NCI-H345 (cell line): ENCODE results near the gene KSR1.

Experiments used
- DNase-seq: peaks from one replicate; lab custom pipeline; 2025; lab: John Stamatoyannopoulos, UW

Gene KSR1

DNA sequence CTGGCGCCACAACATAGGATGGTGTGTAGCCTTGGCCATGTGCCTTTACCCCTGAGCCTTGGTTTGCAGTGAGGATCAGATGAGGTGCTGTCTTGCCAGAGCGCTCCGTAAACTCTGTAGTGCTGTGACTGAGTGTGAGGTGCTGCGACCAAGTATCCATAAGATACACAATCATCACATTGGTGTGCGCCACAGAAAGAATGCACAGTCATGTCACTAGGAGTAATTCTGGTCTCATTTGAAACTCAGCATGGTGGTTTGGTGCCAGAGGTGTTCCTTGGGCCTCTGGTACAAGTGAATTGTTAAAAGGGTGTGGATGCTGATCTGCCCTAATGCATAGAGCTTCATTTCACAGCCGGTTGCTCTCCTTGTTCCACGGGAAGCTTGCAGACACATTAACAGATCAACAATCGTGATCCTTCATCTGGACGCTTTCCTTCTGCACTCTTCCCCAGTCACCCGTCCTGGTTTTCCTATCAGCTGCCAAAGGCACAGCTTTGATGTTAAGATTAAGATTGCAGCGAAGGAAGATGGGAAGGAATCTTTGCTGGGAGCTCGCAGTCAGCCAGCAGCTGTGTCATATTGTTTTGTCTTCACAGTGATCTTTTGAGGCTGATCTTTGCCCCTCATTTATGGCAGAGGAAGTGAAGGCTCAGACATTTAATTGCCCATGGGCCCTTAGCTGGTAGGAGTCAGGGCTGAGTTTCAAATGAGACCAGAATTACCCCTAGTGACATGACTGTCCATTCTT is 79.1 kb downstream of the KSR1 start:
- DNase-seq, result no peak

DNA sequence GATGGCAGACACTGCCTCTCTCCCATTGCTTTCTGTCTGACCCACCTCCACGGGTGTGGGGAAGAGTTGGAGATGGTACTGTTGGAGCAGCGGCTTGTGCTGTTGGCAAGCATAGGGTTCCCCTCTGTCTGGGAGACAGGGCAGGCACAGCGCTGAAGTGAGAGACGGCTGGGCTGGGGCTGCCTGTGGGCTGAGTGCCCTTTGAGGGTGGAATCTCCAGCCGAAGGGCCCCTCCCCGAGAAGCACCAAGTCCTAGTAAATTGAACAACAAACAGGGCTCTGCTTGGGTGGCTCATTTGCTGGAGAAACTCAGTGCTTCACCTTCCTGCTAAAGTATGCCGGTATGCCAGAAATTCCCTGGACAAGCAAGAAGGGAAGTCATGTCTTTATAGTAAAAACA is 79.7 kb downstream of the KSR1 start:
- DNase-seq, result no peak

- no peak for DNase-seq
These were observed 80.5 kb downstream of the KSR1 start for GRCh38 chr17:27536781-27537180.

GRCh38 chr17:27538156-27538955 is 82.1 kb downstream of the KSR1 start:
- no peak for DNase-seq

- no peak for DNase-seq
These were observed 82.9 kb downstream of the KSR1 start for GRCh38 chr17:27539152-27539551.

DNA sequence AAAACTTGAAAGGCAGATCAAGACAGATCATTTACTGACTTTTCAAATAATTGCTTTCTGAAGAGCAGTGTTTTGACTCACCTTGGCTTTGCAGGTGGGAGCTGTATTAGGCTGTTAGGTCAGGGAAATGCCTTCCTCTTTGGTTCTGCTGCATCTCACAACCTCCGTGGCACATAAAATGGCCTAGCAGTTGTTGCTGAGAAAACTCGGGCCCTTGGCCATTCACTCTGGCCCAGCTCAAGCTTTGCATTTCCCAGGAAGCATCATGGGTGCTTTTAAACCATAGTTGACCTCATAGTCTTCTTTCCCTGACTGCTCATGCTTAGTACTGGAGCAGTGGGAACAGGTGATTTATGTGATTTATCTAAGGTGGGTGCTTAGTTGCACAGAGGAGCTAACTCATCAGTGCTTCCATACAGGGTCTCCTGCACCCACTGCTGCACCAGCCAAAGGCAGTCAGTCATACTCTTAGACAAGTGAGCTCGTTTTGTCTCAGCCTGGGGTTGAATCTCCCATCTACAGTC is 83.6 kb downstream of the KSR1 start:
- DNase-seq, result no peak

GRCh38 chr17:27540318-27541101 is 84.3 kb downstream of the KSR1 start:
- DNase-seq, result no peak

DNA sequence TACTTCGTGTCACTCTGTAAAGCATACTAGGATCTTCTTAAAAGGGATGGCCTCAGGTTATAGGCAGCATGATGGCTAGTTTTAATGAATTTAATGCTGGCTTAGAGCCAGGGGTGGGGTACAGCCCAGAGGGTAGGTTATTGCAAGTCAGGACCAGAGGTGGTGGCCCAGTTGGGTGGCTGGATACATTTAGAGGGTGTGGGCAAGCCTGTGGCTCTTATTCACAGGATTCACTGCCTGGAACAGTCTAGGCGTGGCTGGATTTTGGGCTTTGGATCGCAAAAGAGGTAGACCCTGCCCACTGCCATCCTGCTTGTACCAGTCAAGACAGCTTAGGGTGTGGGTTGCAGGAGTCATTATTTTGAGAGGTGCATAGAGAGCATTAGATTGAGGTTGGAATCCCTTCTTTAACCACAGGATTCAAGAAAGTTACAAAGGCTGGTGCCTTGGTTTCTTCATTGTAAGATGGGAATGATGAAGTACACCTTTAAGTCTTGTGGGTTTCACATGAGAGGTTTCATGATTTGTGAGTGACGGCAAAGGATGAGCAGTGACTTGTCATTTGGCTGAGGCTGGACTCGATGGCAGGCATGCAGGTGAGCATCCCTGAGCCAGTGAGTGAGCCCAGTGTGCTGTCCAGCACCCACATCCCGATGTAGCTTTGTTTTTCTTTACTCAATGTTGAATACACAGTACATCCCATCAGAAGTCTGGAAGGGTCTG is 85.2 kb downstream of the KSR1 start:
- no peak for DNase-seq

- DNase-seq, result no peak
These were observed 86.7 kb downstream of the KSR1 start for GRCh38 chr17:27542841-27543463.

DNA sequence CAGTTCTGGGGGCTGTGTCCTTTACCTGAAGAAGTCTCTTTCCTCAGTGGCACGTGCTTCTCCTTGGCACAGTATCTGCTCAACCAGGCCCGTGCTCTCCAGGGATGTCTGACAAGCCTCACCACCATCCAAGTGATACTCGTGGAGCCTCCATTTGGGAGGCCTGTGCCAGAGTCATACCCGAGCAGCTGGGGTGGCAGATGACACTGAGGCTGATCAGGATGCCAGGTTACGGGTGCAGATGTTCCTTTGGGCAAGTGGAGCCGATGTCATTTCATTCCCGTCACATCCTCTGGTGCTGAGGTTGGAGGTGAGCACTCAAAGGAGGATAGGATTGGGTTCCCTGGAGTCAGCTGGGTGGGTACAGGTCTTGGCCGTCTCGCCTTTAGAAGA is 87.2 kb downstream of the KSR1 start:
- DNase-seq, result no peak

GRCh38 chr17:27543958-27544349 is 87.7 kb downstream of the KSR1 start:
- DNase-seq, result no peak

- no peak for DNase-seq
These were observed 88.3 kb downstream of the KSR1 start for GRCh38 chr17:27544350-27545131.

GRCh38 chr17:27545562-27546229 is 89.4 kb downstream of the KSR1 start:
- DNase-seq, result no peak

DNA sequence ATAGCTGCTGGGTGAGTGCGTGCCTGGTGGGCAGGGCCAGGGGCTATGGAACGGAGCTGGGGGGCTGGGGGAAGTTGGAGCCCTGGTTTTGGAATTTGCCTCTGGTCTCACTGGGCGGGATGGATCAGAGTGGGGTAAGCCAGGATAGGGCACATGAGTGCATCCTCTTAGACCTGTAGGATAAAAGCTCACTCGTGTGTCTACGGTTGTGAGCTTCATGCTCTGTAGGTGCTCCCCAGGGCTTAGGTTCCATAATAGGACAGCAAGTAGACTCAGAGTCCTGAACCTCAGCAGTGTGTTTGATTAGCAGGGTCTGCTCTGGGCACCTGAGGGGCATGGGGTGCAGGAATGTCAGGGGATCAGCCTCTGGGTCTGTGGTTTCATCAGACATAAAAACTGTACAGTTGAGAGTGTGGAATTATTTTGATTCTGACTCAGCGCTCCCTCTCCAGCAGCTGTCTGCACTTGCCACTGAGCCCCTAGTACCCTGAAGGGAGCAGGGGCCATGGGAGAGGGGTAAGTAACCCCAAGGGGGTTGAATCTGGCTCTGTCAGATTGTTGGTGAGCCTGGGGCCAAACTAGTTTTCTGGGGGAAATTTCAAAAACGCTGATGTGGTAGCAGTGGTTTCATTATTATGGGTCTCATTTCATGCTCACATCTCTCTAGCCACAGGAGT is 90.5 kb downstream of the KSR1 start:
- DNase-seq, result no peak

GRCh38 chr17:27547301-27547683 is 91.0 kb downstream of the KSR1 start:
- no peak for DNase-seq

DNA sequence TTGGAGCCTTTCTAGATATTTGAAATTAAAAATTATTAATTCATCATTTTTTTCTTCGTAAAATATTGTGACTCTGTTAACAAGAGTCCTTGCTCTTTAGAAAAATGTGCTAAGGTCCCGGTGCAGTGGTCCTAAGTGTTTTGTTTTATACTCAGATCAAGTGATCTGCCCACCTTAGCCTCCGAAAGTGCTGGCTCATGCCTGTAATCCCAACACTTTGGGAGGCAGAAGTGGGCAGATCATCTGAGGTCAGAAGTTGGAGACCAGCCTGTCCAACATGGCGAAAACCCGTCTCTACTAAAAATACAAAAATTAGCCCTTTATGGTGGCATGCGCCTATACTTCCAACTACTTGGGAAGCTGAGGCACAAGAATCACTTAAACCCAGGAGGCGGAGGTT is 92.1 kb downstream of the KSR1 start:
- DNase-seq, result no peak

GRCh38 chr17:27549251-27549893 is 93.1 kb downstream of the KSR1 start:
- no peak for DNase-seq

DNA sequence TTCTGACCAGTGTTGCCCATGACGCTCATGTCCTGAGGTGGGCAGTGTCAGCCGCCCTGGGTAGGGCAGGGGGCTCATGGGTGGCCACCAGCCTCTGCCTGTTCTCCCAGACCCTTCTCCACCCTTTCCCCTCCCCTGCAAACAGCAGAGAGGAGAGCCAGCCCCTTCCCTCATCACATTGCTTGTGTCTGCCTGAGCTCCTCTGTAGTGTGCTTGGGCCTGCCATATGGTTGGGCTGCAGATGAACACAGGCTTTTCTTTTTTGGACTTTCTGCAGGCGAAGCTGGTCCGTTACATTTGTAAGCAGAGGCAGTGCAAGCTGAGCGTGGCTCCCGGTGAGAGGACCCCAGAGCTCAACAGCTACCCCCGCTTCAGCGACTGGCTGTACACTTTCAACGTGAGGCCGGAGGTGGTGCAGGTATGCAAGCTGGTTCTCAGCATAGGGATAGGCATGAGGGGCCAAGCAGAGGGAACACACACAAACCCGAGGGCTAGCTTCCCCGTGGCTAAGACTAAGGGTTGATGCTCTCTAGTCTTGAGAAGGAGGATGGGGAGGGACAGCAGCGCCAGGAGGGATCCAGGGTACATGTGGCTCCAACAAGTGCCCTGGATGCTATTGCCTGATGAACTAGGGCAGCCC is 94.2 kb downstream of the KSR1 start:
- DNase-seq, result no peak
